Breast epithelium (tissue), 4 donors: ENCODE measurements around the gene MRGPRD. TPM values are rescaled to one million over a fixed set of nuclear protein-coding genes. Genes with fewer than 3 reads are reported as not detected.

Experiments
- DNase-seq, 2 donors: peaks; one replicate each; pipeline ENCODE4 v3.0.0-alpha.2; 2019; ENCODE audit warnings: low spot score in 2 of 2
- H3K27ac ChIP-seq, 2 donors: fragments of 200-600 bp; sonication (generic) in 1 of 2; one replicate each; pipeline ENCODE4 v1.5.1; 2016 to 2019; ENCODE audit warnings: mild to moderate bottlenecking in 1 of 2
- H3K27me3 ChIP-seq, 2 donors: fragments of 200-600 bp; sonication (generic) in 1 of 2; one replicate each; pipeline versions ENCODE4 v1.5.1 to v1.6.0; 2017 to 2019; ENCODE audit warnings: control low read depth in 1 of 2, mild to moderate bottlenecking in 1 of 2
- H3K36me3 ChIP-seq: fragments of 200-600 bp; one replicate; pipeline ENCODE4 v1.5.1; 2019
- H3K4me1 ChIP-seq, 2 donors: fragments of 200-600 bp; sonication (generic); one replicate each; pipeline ENCODE4 v1.5.1; 2016 to 2019; ENCODE audit warnings: control low read depth in 1 of 2
- H3K4me3 ChIP-seq, 3 donors: fragments of 200-600 bp; sonication (generic); 1 replicate in 2 of 3; 2 replicates in 1 of 3; pipeline ENCODE4 v1.5.1; 2016 to 2019; ENCODE audit warnings: mild to moderate bottlenecking in 3 of 3, moderate library complexity in 2 of 3
- H3K9me3 ChIP-seq, 2 donors: fragments of 200-600 bp; sonication (generic) in 1 of 2; one replicate each; pipeline ENCODE4 v1.5.1; 2016 to 2019; ENCODE audit warnings: control low read depth in 1 of 2
- POLR2A ChIP-seq: fragments of 450-650 bp; IDR thresholded peaks from one replicate; pipeline ENCODE4 v1.6.1; 2016; ENCODE audit warnings: antibody characterized with exemption, mild to moderate bottlenecking, moderate library complexity
- POLR2AphosphoS5 ChIP-seq, 3 donors: sonication (generic); formaldehyde crosslinking; IDR thresholded peaks; one replicate each; pipeline ENCODE4 v1.6.1; 2017; ENCODE audit warnings: antibody characterized with exemption in 3 of 3
- intact Hi-C: fragments of 100-400 bp; cut with DNase I; formaldehyde crosslinking; loops from one replicate; pipeline ENCODE4 v1.15.1; 2023; ENCODE audit warnings: low total_unique reads
- total RNA-seq, 3 donors: library from RNA; depleted of rRNA; stranded (reverse); fragments of >200 nt; gene quantifications; one replicate each; pipeline ENCODE4 v1.1.0, GENCODE V29; 2016
- TF ChIP-seq, protein P1 (sequence below), 3 donors: fragments of 450-650 bp; IDR thresholded peaks; one replicate each; pipeline ENCODE4 v1.5.1; 2016 to 2017; ENCODE audit warnings: antibody characterized with exemption in 3 of 3, mild to moderate bottlenecking in 3 of 3, moderate library complexity in 3 of 3

MRGPRD gene
- total RNA-seq, 3 donors from 2014 or later, result not detected

DNA sequence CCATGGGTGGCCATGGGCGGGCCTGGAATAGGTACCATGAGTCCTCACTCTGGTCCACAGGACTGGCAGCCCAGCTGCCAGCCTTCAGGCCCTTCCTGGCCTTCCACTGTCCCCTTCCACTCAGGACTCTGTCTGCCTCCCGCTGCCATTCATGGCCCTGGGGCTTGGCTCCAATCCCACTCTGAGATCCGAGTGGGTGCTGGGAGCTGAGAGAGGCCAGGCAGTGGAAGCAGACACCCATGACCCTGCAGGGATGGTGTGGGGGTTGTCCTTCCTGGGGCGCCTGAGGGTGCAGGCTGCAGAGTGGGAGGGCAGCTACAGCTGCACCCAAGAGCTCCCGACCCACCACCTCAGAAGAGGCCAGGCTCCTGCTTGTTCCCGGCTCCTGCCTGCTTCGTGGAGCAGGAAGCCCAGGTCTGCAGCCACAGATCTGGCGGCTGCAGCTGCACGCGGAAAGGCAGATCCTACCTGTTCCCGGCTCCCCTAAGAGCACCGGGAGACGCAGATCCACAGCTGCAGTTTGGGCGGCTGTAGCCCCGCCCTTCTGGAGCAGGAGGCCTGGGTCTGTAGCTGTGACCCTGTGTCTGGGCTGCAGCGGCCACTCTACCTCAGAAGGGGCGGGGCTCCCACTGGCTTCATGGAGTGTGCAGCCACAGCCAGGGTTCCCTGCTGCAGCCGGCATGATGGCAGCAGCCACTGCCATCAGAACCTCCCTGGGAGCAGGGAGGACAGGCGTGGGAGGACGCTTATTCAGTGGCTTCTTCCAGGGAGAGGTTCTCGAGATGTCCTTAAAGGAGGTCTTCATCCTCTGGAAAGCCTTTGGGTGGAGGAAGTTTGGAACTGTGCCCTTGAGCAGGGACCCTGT is 49.6 kb downstream of the MRGPRD start:
- Histone ChIP-seq H3K4me1 (no peaks in the 10 kb centered on the region), H3K27me3 (no peaks in the 10 kb centered on the region), H3K27ac (no peak overlapping the region), H3K9me3 (peaks cover 2% of the 10 kb centered on the region in 2 donors), H3K4me3 (no peak overlapping the region), H3K36me3 (no peaks in the 10 kb centered on the region)
- TF ChIP-seq POLR2A (no peak), POLR2AphosphoS5 (IDR thresholded peaks at IDR 0.05) (no peak)
- TF ChIP-seq, protein P1, sequence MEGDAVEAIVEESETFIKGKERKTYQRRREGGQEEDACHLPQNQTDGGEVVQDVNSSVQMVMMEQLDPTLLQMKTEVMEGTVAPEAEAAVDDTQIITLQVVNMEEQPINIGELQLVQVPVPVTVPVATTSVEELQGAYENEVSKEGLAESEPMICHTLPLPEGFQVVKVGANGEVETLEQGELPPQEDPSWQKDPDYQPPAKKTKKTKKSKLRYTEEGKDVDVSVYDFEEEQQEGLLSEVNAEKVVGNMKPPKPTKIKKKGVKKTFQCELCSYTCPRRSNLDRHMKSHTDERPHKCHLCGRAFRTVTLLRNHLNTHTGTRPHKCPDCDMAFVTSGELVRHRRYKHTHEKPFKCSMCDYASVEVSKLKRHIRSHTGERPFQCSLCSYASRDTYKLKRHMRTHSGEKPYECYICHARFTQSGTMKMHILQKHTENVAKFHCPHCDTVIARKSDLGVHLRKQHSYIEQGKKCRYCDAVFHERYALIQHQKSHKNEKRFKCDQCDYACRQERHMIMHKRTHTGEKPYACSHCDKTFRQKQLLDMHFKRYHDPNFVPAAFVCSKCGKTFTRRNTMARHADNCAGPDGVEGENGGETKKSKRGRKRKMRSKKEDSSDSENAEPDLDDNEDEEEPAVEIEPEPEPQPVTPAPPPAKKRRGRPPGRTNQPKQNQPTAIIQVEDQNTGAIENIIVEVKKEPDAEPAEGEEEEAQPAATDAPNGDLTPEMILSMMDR (IDR thresholded peaks at IDR 0.05), result no peak
- intact Hi-C loops, result loop anchor here (1.0 kb wide), 1 partner anchor 22 kb away; no protein-coding TSS in a partner anchor
- DNase-seq, result no peak

Other genes starting within 250 kb of the MRGPRD start
- gene TESMIN, start 229.5 kb downstream of the MRGPRD start, total RNA-seq, result 1 to 10 TPM in 2 of 3 donors, under 1 TPM in 1; 0.48 to 9.8 (median 6.9) TPM
- 10 to 100 TPM; 22.2 to 62.6 (median 30.4) TPM for gene CPT1A, start 139.1 kb downstream of the MRGPRD start, total RNA-seq
- gene MRPL21, start 77.2 kb downstream of the MRGPRD start, total RNA-seq, result 10 to 100 TPM; 44.3 to 89.1 (median 51.7) TPM
- 10 to 100 TPM in 2 of 3 donors, 1 to 10 TPM in 1; 9.8 to 18.4 (median 13.6) TPM for gene IGHMBP2, start 77.1 kb downstream of the MRGPRD start, total RNA-seq
- gene MRGPRF, start 32.3 kb upstream of the MRGPRD start, total RNA-seq, result 10 to 100 TPM in 2 of 3 donors, 1 to 10 TPM in 1; 5.9 to 21.3 (median 12.9) TPM
- gene TPCN2, start 67.9 kb upstream of the MRGPRD start, total RNA-seq, result 10 to 100 TPM; 13.0 to 18.0 (median 13.8) TPM
- gene SMIM38, start 174.9 kb upstream of the MRGPRD start, total RNA-seq, result 1 to 10 TPM in 2 of 3 donors, under 1 TPM in 1; 0.32 to 2.6 (median 1.6) TPM